Upper lobe of left lung (tissue), 6 donors: ENCODE results near the gene SORCS3. TPM values are rescaled to one million over a fixed set of nuclear protein-coding genes. Genes with fewer than 3 reads are reported as not detected.

ENCODE experiments used
- ATAC-seq, 2 donors: fragments of 200-7000 bp; cut with Tn5 transposase; one replicate each; pipeline ENCODE4 v1.9.1; 2022; ENCODE audit warnings: mild to moderate bottlenecking in 2 of 2, moderate library complexity in 2 of 2; ENCODE audit not compliant: low FRiP score in 2 of 2
- DNase-seq, 2 donors: peaks; one replicate each; pipeline ENCODE4 v3.0.0-alpha.2; 2019 to 2020
- H3K27ac ChIP-seq, 4 donors: fragments of 200-600 bp; sonication (generic); one replicate each; pipeline ENCODE4 v1.5.1; 2016 to 2019
- H3K27me3 ChIP-seq, 4 donors: fragments of 200-600 bp; sonication (generic); one replicate each; pipeline ENCODE4 v1.5.1; 2017 to 2019
- H3K36me3 ChIP-seq, 4 donors: fragments of 200-600 bp; sonication (generic); one replicate each; pipeline ENCODE4 v1.5.1; 2016 to 2019
- H3K4me1 ChIP-seq, 4 donors: fragments of 200-600 bp; sonication (generic); one replicate each; pipeline ENCODE4 v1.5.1; 2018 to 2019
- H3K4me3 ChIP-seq, 4 donors: fragments of 200-600 bp; sonication (generic); one replicate each; pipeline ENCODE4 v1.5.1; 2017 to 2019; ENCODE audit warnings: mild to moderate bottlenecking in 2 of 4, moderate library complexity in 1 of 4
- H3K9me3 ChIP-seq, 4 donors: fragments of 200-600 bp; sonication (generic); one replicate each; pipeline ENCODE4 v1.5.1; 2018 to 2019
- CTCF ChIP-seq, 6 experiments: fragments of 450-650 bp in 4 of 6; fragments of 200-600 bp in 2 of 6; sonication (generic) in 2 of 6; IDR thresholded peaks; one replicate each; pipeline ENCODE4 v1.5.1; 2016 to 2019; ENCODE audit warnings: antibody characterized with exemption in 6 of 6
- EP300 ChIP-seq, 4 donors: sonication (generic); formaldehyde crosslinking; IDR thresholded peaks; one replicate each; pipeline ENCODE4 v1.5.1; 2017; ENCODE audit warnings: antibody characterized with exemption in 4 of 4, control low read depth in 2 of 4
- POLR2A ChIP-seq, 4 donors: fragments of 450-650 bp; IDR thresholded peaks; one replicate each; pipeline ENCODE4 v1.5.1; 2016 to 2017; ENCODE audit warnings: antibody characterized with exemption in 4 of 4, mild to moderate bottlenecking in 2 of 4
- POLR2AphosphoS5 ChIP-seq, 2 donors: sonication (generic); formaldehyde crosslinking; IDR thresholded peaks; one replicate each; pipeline ENCODE4 v1.5.1; 2017; ENCODE audit warnings: antibody characterized with exemption in 2 of 2
- WGBS, 2 donors: methylation state at CpG; one replicate each; pipeline ENCODE4 v1.1.5; 2017 to 2018; 5-methylcytosine and 5-hydroxymethylcytosine counted together
- total RNA-seq, 6 donors: library from RNA; depleted of rRNA in 4 of 6; stranded (reverse); fragments of >200 nt in 4 of 6; gene quantifications; one replicate each; pipeline versions ENCODE4 v1.1.0 to v1.2.1, GENCODE V29; 2016 to 2021
- donor health status: DM: no; HTN: no; CAD: no; lungs with moderate emphysema.
- donor health status: DM: no; HTN: yes; CAD: no; lungs with severe emphysema.

The SORCS3 gene
- total RNA-seq, 6 donors from 2014 or later = not detected

GRCh38 chr10:105044902-105045301 is 403.8 kb downstream of the SORCS3 start:
- Histone ChIP-seq H3K27ac (no peak overlapping the region), H3K4me3 (no peak overlapping the region), H3K27me3 (no peaks in the 10 kb centered on the region), H3K4me1 (no peaks in the 10 kb centered on the region), H3K36me3 (no peaks in the 10 kb centered on the region), H3K9me3 (no peaks in the 10 kb centered on the region)
- 49 to 68% methylated on average over 3 of the region's 3 CpGs for whole genome bisulfite sequencing, 2 donors
- DNase-seq (no peak), ATAC-seq (no peak)
- TF ChIP-seq POLR2A (IDR thresholded peaks at IDR 0.05) (no peak), POLR2AphosphoS5 (IDR thresholded peaks at IDR 0.05) (no peak), EP300 (IDR thresholded peaks at IDR 0.05) (no peak), CTCF (IDR thresholded peaks at IDR 0.05) (no peak)

- WGBS, 2 donors = 78 to 79% methylated on average over 2 of the region's 2 CpGs
- ATAC-seq = no peak
- H3K4me1 ChIP-seq = no peaks in the 10 kb centered on the region
Measured at GRCh38 chr10:105056413-105056812, 415.3 kb downstream of the SORCS3 start.

GRCh38 chr10:105062951-105063350 is 421.9 kb downstream of the SORCS3 start:
- H3K4me3 ChIP-seq = no peak overlapping the region
- no peaks in the 10 kb centered on the region for H3K9me3 ChIP-seq
- H3K27ac ChIP-seq = no peak overlapping the region
- WGBS, 2 donors = 67 to 71% methylated on average over 5 of the region's 5 CpGs
- no peaks in the 10 kb centered on the region for H3K4me1 ChIP-seq
- DNase-seq (no peak), ATAC-seq (no peak)
- H3K36me3 ChIP-seq = no peaks in the 10 kb centered on the region
- no peaks in the 10 kb centered on the region for H3K27me3 ChIP-seq
- TF ChIP-seq EP300 (IDR thresholded peaks at IDR 0.05) (no peak), POLR2AphosphoS5 (IDR thresholded peaks at IDR 0.05) (no peak), POLR2A (IDR thresholded peaks at IDR 0.05) (no peak), CTCF (IDR thresholded peaks at IDR 0.05) (no peak)

More at GRCh38 chr10:105056413-105056812, 415.3 kb downstream of the SORCS3 start:
- no peak overlapping the region for H3K4me3 ChIP-seq
- H3K27me3 ChIP-seq = no peaks in the 10 kb centered on the region
- H3K9me3 ChIP-seq = peaks cover 0 to 7% (median 0%) of the 10 kb centered on the region in 4 donors
- H3K27ac ChIP-seq = no peak overlapping the region
- DNase-seq = no peak
- no peak for TF ChIP-seq EP300 (IDR thresholded peaks at IDR 0.05)
- H3K36me3 ChIP-seq = no peaks in the 10 kb centered on the region

GRCh38 chr10:105063796-105064195 is 422.7 kb downstream of the SORCS3 start:
- WGBS, 2 donors = 8 to 32% methylated on average over 3 to 5 of the region's 5 CpGs
- H3K9me3 ChIP-seq = no peaks in the 10 kb centered on the region
- H3K4me1 ChIP-seq = no peaks in the 10 kb centered on the region
- no peak overlapping the region for H3K4me3 ChIP-seq
- ATAC-seq = peak in 1 of 2 donors; percentile 21
- H3K27me3 ChIP-seq = no peaks in the 10 kb centered on the region
- no peaks in the 10 kb centered on the region for H3K36me3 ChIP-seq
- H3K27ac ChIP-seq = no peak overlapping the region
- TF ChIP-seq POLR2AphosphoS5 (IDR thresholded peaks at IDR 0.05) (no peak), CTCF (IDR thresholded peaks at IDR 0.05) (peak in 4 of 6 experiments; percentile 8 to 44 (median 34)), POLR2A (IDR thresholded peaks at IDR 0.05) (no peak)
- DNase-seq = no peak

GRCh38 chr10:105068497-105068896 is 427.4 kb downstream of the SORCS3 start:
- Histone ChIP-seq H3K9me3 (no peaks in the 10 kb centered on the region), H3K36me3 (no peaks in the 10 kb centered on the region), H3K4me1 (no peaks in the 10 kb centered on the region), H3K27me3 (no peaks in the 10 kb centered on the region), H3K27ac (no peak overlapping the region), H3K4me3 (no peak overlapping the region)
- no peak for TF ChIP-seq EP300 (IDR thresholded peaks at IDR 0.05)
- no peak for TF ChIP-seq POLR2A (IDR thresholded peaks at IDR 0.05)
- TF ChIP-seq POLR2AphosphoS5 (IDR thresholded peaks at IDR 0.05) = no peak
- no peak for TF ChIP-seq CTCF (IDR thresholded peaks at IDR 0.05)
- ATAC-seq (peak in 1 of 2 donors; percentile 8), DNase-seq (no peak)
- WGBS, 2 donors = 84 to 87% methylated on average over 3 of the region's 3 CpGs
